ENCODE data around the gene EDIL3.

GRCh38 chr5:83947763-83948162, 436.9 kb downstream of the EDIL3 start:
- no peak for TF ChIP-seq POLR2A (IDR thresholded peaks at IDR 0.05; ENCODE audit: low read depth, low read length)
- no peak for TF ChIP-seq TAF1 (IDR thresholded peaks at IDR 0.05; ENCODE audit: low read depth, low read length)
- TF ChIP-seq POLR2AphosphoS5 (IDR thresholded peaks at IDR 0.05; ENCODE audit: low read depth, low read length) = no peak
- TF ChIP-seq POU2F2 (IDR thresholded peaks at IDR 0.05; ENCODE audit: low read depth, low read length) = no peak
- TF ChIP-seq SPI1 (IDR thresholded peaks at IDR 0.05; ENCODE audit: low read depth, low read length) = no peak

Measured in GM12891 (cell line).